HepG2 (cell line): ENCODE results near the gene KANSL1L. TPM values are rescaled to one million over a fixed set of nuclear protein-coding genes. Genes with fewer than 3 reads are reported as not detected.

ENCODE experiments used
- ATAC-seq: fragments of 200-7000 bp; cut with Tn5 transposase; 3 replicates; pipeline ENCODE4 v1.9.1; 2020; ENCODE audit warnings: mild to moderate bottlenecking, moderate library complexity
- BruUV-seq: library from RNA; stranded (reverse); fragments of 400-500 nt; replicated peaks from 2 replicates; lab custom pipeline; 2021; lab: Mats Ljungman, UMichigan
- CTCF ChIA-PET: fragments of 300-600 bp; formaldehyde crosslinking; extraction: SDS; loops from one replicate; lab custom pipeline; 2021; ENCODE audit warnings: low total read pairs, inconsistent platforms, low intra/inter-chr PET ratio; lab: Yijun Ruan, JAX
- POLR2A ChIA-PET: fragments of 350-600 bp; sonication (Branson Sonifier 250); formaldehyde crosslinking; loops from one replicate; lab custom pipeline; 2020; ENCODE audit warnings: antibody characterized with exemption, inconsistent platforms; lab: Yijun Ruan, JAX
- DNase-seq: peaks from one replicate; pipeline ENCODE4 v3.0.0-alpha.2; 2015; ENCODE audit warnings: low spot score
- FAIRE-seq: peaks from 3 replicates; lab custom pipeline; 2011; peaks lifted over from hg19 to GRCh38; lab: Jason Lieb, UNC
- H2AFZ ChIP-seq: one replicate; pipeline ENCODE4 v1.6.1; 2011; ENCODE audit warnings: low read length, inconsistent platforms
- H3K27ac ChIP-seq: fragments of 300-600 bp; 3 replicates; pipeline ENCODE4 v1.8.0; 2011; ENCODE audit warnings: mixed run types, mild to moderate bottlenecking, mixed read lengths, low read length, inconsistent platforms; ENCODE audit not compliant: insufficient read depth; ENCODE audit errors: extremely low read length
- H3K27me3 ChIP-seq, 2 experiments: fragments of 200-600 bp in 1 of 2; 2 replicates in 1 of 2; 3 replicates in 1 of 2; pipeline versions ENCODE4 v1.6.0 to v1.8.0; 2011; ENCODE audit warnings: low read length in 2 of 2, mild to moderate bottlenecking in 2 of 2, moderate library complexity in 2 of 2, inconsistent platforms in 1 of 2; ENCODE audit not compliant: insufficient read depth in 2 of 2, control insufficient read depth in 1 of 2
- H3K36me3 ChIP-seq, 2 experiments: fragments of 200-600 bp in 1 of 2; replicated peaks in 1 of 2; 2 replicates in 1 of 2; 3 replicates in 1 of 2; pipeline versions ENCODE4 v1.5.1 to v1.8.0; 2011; ENCODE audit warnings: low read length in 2 of 2, inconsistent platforms in 1 of 2; ENCODE audit not compliant: insufficient read depth in 2 of 2, control insufficient read depth in 1 of 2
- H3K4me1 ChIP-seq: 2 replicates; pipeline ENCODE4 v1.5.1; 2012; ENCODE audit warnings: low read length, inconsistent platforms; ENCODE audit not compliant: insufficient read depth
- H3K4me2 ChIP-seq: 2 replicates; pipeline ENCODE4 v1.6.0; 2011; ENCODE audit warnings: low read depth, low read length, inconsistent platforms
- H3K4me3 ChIP-seq, 3 experiments: fragments of 200-600 bp in 1 of 3; sonication (generic), shearing (Covaris generic) in 1 of 3; replicated peaks in 1 of 3; 2 replicates each; pipeline ENCODE4 v1.5.1; 2011 to 2016; ENCODE audit warnings: low read length in 3 of 3, inconsistent platforms in 2 of 3, low read depth in 2 of 3, mild to moderate bottlenecking in 2 of 3, control low read depth in 1 of 3, mixed read lengths in 1 of 3; ENCODE audit not compliant: insufficient read depth in 1 of 3
- H3K79me2 ChIP-seq: one replicate; pipeline ENCODE4 v1.6.1; 2011; ENCODE audit warnings: low read length, inconsistent platforms; ENCODE audit not compliant: insufficient read depth
- H3K9ac ChIP-seq: 2 replicates; pipeline ENCODE4 v1.6.0; 2011; ENCODE audit warnings: mild to moderate bottlenecking, low read depth, low read length, inconsistent platforms; ENCODE audit not compliant: insufficient read depth
- H3K9me3 ChIP-seq: 2 replicates; pipeline ENCODE4 v1.5.1; 2012; ENCODE audit warnings: mild to moderate bottlenecking, low read length
- H4K20me1 ChIP-seq: 2 replicates; pipeline ENCODE4 v1.6.0; 2011; ENCODE audit warnings: inconsistent platforms, mild to moderate bottlenecking, low read length, moderate library complexity; ENCODE audit not compliant: insufficient read depth
- KDM5B ChIP-seq: sonication (generic); formaldehyde crosslinking; IDR thresholded peaks from 2 replicates; pipeline ENCODE4 v1.4.0; 2020; ENCODE audit warnings: missing genetic modification reagents, mild to moderate bottlenecking, borderline replicate concordance
- ZFP41 ChIP-seq: sonication (generic); formaldehyde crosslinking; IDR thresholded peaks from 2 replicates; pipeline ENCODE4 v1.4.0; 2020; ENCODE audit warnings: mild to moderate bottlenecking, missing genetic modification reagents, borderline replicate concordance
- ZNF772 ChIP-seq: sonication (generic); formaldehyde crosslinking; IDR thresholded peaks from 2 replicates; pipeline ENCODE4 v1.5.0; 2020; ENCODE audit warnings: mild to moderate bottlenecking, missing genetic modification reagents
- WGBS: methylation state at CpG from one replicate; pipeline ENCODE4 v1.1.6; 2017; ENCODE audit warnings: low lambda C conversion rate; 5-methylcytosine and 5-hydroxymethylcytosine counted together
- in situ Hi-C: cut with HindIII; loops from 2 replicates; pipeline ENCODE4 v1.10.0; 2017; ENCODE audit warnings: low pct_unique_long_range_greater_than_20kb; ENCODE audit not compliant: extremely low pct_ligation_motif_present
- intact Hi-C: fragments of 100-400 bp; cut with micrococcal nuclease; formaldehyde crosslinking; loops from one replicate; pipeline ENCODE4 v1.10.0; 2022; ENCODE audit not compliant: unreplicated experiment
- polyA plus RNA-seq, 8 experiments: library from polyadenylated mRNA; depleted of rRNA in 3 of 8; stranded (reverse) in 7 of 8; unstranded in 1 of 8; fragments of >200 nt; fragmentation: Illumina TruSeq in 4 of 8; extraction: Trizol in 4 of 8; gene quantifications; 2 replicates each; pipeline versions ENCODE4 v1.2.1 to v1.2.3, GENCODE V29; 2011 to 2016; ENCODE audit warnings: low read depth in 4 of 8, missing spikeins in 1 of 8, mixed read lengths in 1 of 8; ENCODE audit not compliant: insufficient read depth in 1 of 8
- total RNA-seq, 5 experiments: library from RNA; depleted of rRNA; stranded (reverse); fragments of >200 nt; fragmentation: Illumina TruSeq; extraction: Trizol; gene quantifications; 2 replicates each; pipeline ENCODE4 v1.2.3, GENCODE V29; 2016; ENCODE audit warnings: low read depth in 1 of 5
- TF ChIP-seq, protein P1 (sequence below): sonication (generic); formaldehyde crosslinking; IDR thresholded peaks from 2 replicates; pipeline ENCODE4 v1.4.0; 2020; ENCODE audit warnings: mild to moderate bottlenecking, missing genetic modification reagents
- TF ChIP-seq, protein P2 (sequence below): fragments of 450-650 bp; IDR thresholded peaks from 2 replicates; pipeline ENCODE4 v1.6.1; 2016
- TF ChIP-seq, protein P3 (sequence below): sonication (generic); formaldehyde crosslinking; IDR thresholded peaks from 2 replicates; pipeline ENCODE4 v1.8.1; 2023; ENCODE audit warnings: mild to moderate bottlenecking, moderate library complexity, missing genetic modification reagents

Gene KANSL1L
- total and polyA plus RNA-seq, 2 of the 13 experiments (the other 11 are each of a cell fraction or from before 2014, with no cell fraction given) = 5.4 to 10.3 TPM

DNA sequence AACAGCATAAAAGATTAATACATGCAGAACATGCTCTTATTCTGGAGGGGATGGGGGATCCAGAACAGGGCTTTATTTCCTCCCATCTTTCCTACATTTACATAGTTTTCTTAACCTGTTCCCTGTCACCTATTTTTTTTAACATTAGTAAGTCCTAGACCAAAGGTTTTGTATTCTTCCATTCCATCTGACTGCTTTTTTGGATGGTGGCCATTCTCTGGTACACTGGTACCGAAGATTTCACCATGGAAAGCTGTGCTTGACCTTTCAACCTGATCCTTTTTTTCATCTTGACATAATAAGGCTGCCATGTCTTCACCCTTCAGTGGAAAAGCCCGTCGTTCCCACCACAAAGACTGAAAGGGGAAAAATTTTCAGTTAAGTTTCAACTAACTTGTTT, 148.4 kb downstream of the KANSL1L start:
- Histone ChIP-seq H3K36me3 (peaks cover 12 to 42% of the 10 kb centered on the region in 2 experiments; a peak in 4 of 5 replicates), H3K9me3 (no peaks in the 10 kb centered on the region), H3K27ac (no peak overlapping the region), H3K4me1 (no peaks in the 10 kb centered on the region), H2AFZ (no peak overlapping the region), H3K79me2 (no peaks in the 10 kb centered on the region), H3K4me2 (no peak overlapping the region), H3K27me3 (no peaks in the 10 kb centered on the region), H3K9ac (no peak overlapping the region), H4K20me1 (no peaks in the 10 kb centered on the region), H3K4me3 (no peak overlapping the region)
- CTCF ChIA-PET = no interaction called here
- FAIRE-seq (no peak), DNase-seq (no peak), ATAC-seq (no peak)
- no TSS peak for BruUV-seq
- intact Hi-C loops (no loop called here), in situ Hi-C loops (no loop called here)
- TF ChIP-seq ZNF772 (CRISPR knock-in tag) (no peak), ZFP41 (CRISPR knock-in tag) (no peak), KDM5B (no peak)
- TF ChIP-seq, protein P1, sequence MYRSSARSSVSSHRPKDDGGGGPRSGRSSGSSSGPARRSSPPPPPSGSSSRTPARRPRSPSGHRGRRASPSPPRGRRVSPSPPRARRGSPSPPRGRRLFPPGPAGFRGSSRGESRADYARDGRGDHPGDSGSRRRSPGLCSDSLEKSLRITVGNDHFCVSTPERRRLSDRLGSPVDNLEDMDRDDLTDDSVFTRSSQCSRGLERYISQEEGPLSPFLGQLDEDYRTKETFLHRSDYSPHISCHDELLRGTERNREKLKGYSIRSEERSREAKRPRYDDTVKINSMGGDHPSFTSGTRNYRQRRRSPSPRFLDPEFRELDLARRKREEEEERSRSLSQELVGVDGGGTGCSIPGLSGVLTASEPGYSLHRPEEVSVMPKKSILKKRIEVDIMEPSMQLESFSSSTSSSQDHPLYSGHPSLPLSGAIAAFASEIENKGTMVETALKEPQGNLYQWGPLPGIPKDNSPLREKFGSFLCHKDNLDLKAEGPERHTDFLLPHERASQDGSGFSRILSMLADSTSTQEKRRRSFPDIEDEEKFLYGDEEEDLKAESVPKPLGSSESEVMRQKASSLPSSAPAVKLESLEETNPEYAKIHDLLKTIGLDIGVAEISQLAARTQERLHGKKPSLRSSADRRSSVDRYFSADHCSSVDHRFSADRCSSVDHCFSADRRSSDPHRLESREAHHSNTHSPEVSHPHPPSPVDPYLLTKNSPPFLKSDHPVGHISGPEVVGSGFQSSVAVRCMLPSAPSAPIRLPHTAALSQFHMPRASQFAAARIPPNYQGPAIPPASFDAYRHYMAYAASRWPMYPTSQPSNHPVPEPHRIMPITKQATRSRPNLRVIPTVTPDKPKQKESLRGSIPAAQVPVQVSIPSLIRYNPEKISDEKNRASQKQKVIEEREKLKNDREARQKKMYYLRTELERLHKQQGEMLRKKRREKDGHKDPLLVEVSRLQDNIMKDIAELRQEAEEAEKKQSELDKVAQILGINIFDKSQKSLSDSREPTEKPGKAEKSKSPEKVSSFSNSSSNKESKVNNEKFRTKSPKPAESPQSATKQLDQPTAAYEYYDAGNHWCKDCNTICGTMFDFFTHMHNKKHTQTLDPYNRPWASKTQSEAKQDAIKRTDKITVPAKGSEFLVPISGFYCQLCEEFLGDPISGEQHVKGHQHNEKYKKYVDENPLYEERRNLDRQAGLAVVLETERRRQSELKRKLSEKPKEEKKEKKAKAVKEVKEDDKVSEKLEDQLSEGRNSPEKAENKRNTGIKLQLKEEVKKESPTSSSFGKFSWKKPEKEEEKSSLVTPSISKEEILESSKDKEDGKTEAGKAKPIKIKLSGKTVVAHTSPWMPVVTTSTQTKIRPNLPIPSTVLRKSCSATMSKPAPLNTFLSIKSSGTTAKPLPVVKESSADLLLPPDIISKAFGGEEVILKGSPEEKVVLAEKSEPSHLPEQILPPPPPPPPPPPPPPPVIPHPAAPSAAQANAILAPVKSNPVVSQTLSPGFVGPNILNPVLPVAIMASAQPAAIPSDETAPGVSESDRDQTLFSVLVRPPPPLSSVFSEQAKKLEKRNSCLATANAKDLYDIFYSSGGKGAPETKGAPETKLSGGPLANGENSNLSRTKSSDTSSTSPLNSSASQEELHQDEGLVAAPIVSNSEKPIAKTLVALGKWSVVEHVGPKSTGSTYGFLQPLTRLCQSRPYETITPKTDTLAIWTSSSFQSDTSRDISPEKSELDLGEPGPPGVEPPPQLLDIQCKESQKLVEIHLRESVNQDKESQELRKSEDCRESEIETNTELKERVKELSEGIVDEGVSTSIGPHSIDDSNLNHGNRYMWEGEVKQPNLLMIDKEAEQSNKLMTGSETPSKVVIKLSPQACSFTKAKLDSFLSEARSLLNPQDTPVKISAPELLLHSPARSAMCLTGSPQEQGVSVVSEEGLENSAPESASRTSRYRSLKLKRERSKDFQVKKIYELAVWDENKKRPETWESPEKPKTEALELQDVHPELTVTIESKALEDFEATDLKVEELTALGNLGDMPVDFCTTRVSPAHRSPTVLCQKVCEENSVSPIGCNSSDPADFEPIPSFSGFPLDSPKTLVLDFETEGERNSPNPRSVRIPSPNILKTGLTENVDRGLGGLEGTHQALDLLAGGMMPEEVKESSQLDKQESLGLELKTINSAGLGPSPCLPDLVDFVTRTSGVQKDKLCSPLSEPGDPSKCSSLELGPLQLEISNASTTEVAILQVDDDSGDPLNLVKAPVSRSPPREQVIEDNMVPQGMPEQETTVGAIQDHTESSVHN (CRISPR knock-in tag) = no peak
- TF ChIP-seq, protein P2, sequence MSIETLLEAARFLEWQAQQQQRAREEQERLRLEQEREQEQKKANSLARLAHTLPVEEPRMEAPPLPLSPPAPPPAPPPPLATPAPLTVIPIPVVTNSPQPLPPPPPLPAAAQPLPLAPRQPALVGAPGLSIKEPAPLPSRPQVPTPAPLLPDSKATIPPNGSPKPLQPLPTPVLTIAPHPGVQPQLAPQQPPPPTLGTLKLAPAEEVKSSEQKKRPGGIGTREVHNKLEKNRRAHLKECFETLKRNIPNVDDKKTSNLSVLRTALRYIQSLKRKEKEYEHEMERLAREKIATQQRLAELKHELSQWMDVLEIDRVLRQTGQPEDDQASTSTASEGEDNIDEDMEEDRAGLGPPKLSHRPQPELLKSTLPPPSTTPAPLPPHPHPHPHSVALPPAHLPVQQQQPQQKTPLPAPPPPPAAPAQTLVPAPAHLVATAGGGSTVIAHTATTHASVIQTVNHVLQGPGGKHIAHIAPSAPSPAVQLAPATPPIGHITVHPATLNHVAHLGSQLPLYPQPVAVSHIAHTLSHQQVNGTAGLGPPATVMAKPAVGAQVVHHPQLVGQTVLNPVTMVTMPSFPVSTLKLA = no peak
- TF ChIP-seq, protein P3, sequence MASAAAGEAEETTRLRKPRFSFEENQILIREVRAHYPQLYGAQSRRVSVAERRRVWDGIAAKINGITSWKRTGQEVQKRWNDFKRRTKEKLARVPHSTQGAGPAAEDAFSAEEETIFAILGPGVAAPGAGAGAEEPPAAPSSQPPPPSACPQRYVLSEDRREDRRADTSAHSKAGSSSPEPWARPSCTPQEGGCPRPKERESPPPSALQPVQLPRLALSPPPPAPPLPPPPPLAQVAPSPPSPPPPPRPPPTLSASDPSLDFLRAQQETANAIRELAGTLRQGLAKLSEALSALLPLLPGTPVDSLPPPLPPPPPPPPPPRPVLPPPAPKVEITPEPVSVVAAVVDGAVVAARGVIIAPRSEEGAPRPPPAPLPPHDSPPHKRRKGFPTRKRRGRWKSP (CRISPR knock-in tag) = no peak
- 99% methylated on average over 3 of the region's 3 CpGs for WGBS
- POLR2A ChIA-PET = no interaction called here
